GM20000 (cell line): ENCODE results near the gene CCDC158.
"Not testable (repeated sequence)": the region's sequence is repeated elsewhere in the genome, so short reads cannot be mapped to it uniquely, and the experiment has no call there.

Experiments
- DNase-seq: peaks from one replicate; pipeline ENCODE4 v3.0.0; 2012; ENCODE audit warnings: low spot score
- CTCF ChIP-seq: IDR thresholded peaks from 2 replicates; pipeline ENCODE4 v1.5.1; 2012; ENCODE audit warnings: mild to moderate bottlenecking, control low read depth; ENCODE audit errors: extremely low read depth, missing control alignments

Gene CCDC158

GRCh38 chr4:76292730-76293129 is 128.2 kb downstream of the CCDC158 start:
- DNase-seq, result no peak
- TF ChIP-seq CTCF, result no peak

GRCh38 chr4:76287811-76288210 is 133.1 kb downstream of the CCDC158 start:
- not testable (repeated sequence) for DNase-seq

- DNase-seq, result no peak
- no peak for TF ChIP-seq CTCF
Measured at GRCh38 chr4:76283900-76284299, 137.0 kb downstream of the CCDC158 start.

- DNase-seq, result no peak
- no peak for TF ChIP-seq CTCF
Measured at GRCh38 chr4:76282941-76283689, 137.8 kb downstream of the CCDC158 start.

GRCh38 chr4:76281594-76281993 is 139.3 kb downstream of the CCDC158 start:
- not testable (repeated sequence) for DNase-seq

- TF ChIP-seq CTCF, result no peak
- DNase-seq, result no peak
Measured at GRCh38 chr4:76280488-76281441, 140.2 kb downstream of the CCDC158 start.

GRCh38 chr4:76279462-76279861 is 141.5 kb downstream of the CCDC158 start:
- TF ChIP-seq CTCF, result no peak
- no peak for DNase-seq

- TF ChIP-seq CTCF, result no peak
- no peak for DNase-seq
Measured at GRCh38 chr4:76278583-76278982, 142.4 kb downstream of the CCDC158 start.
